Measurements from ENCODE around the gene RNU7-1.

DNA sequence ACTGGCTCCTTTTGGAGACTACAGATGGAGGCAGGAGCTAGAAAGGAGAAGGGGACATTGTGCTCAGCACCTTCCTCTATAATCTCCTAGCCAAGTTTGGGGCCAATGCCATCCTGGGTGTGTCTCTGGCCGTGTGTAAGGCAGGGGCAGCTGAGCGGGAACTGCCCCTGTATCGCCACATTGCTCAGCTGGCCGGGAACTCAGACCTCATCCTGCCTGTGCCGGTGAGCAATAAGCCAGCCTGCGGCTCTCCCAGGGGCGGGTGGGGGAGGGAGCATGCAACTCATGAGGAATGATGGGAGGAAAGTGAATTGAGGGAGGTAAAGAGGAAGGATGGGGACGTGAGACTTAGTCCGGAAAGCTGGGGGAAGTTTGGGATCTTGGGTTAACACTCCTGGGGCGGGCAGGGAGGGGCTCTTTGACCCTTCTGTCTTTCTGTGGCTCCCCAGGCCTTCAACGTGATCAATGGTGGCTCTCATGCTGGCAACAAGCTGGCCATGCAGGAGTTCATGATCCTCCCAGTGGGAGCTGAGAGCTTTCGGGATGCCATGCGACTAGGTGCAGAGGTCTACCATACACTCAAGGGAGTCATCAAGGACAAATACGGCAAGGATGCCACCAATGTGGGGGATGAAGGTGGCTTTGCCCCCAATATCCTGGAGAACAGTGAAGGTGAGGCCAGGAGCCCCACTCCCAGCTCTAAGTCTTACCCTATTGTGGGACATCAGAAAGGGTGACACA lies 26.0 kb upstream of the RNU7-1 start:
- TF ChIP-seq, protein P1, sequence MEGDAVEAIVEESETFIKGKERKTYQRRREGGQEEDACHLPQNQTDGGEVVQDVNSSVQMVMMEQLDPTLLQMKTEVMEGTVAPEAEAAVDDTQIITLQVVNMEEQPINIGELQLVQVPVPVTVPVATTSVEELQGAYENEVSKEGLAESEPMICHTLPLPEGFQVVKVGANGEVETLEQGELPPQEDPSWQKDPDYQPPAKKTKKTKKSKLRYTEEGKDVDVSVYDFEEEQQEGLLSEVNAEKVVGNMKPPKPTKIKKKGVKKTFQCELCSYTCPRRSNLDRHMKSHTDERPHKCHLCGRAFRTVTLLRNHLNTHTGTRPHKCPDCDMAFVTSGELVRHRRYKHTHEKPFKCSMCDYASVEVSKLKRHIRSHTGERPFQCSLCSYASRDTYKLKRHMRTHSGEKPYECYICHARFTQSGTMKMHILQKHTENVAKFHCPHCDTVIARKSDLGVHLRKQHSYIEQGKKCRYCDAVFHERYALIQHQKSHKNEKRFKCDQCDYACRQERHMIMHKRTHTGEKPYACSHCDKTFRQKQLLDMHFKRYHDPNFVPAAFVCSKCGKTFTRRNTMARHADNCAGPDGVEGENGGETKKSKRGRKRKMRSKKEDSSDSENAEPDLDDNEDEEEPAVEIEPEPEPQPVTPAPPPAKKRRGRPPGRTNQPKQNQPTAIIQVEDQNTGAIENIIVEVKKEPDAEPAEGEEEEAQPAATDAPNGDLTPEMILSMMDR (IDR thresholded peaks at IDR 0.05; ENCODE audit: low read length): no peak
- TF ChIP-seq EZH2 (optimal IDR thresholded peaks at IDR 0.05; ENCODE audit: low read depth, low read length): no peak
